ENCODE measurements around the gene SLC32A1. TPM values are rescaled to one million over a fixed set of nuclear protein-coding genes. Genes with fewer than 3 reads are reported as not detected.

The SLC32A1 gene
- total RNA-seq, 2 experiments from 2014 or later = not detected

DNA sequence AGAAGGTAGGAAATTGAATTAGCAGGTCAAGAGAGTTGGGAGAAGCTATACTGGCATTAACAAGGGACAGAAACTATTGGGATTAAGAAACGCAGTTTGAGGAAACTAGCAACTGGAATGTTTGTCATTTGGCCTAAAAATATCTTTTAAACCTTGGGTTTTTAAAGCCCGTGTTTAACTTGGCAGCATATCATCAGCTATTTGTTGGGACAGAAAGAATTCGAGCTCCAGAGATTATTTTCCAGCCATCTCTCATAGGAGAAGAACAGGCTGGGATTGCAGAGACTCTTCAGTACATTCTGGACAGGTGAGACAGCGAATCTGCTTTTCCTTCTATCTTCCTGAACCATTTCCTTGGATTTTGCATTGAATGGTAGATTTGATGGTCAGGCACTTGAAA is 41.8 kb downstream of the SLC32A1 start:
- CTCF ChIA-PET = interaction anchor here (1.7 to 3.4 kb wide), 3 partner anchors 14 to 24 kb away, joined by 6 to 20 read pairs (median 7); no protein-coding TSS in a partner anchor
- ATAC-seq (no peak), DNase-seq (no peak)
- peaks cover 18% of the 10 kb centered on the region for H3K36me3 Mint-ChIP-seq
- H3K27ac Mint-ChIP-seq = no peak overlapping the region
- H3K4me1 Mint-ChIP-seq = peaks cover 9% of the 10 kb centered on the region
- no peaks in the 10 kb centered on the region for H3K9me3 Mint-ChIP-seq (ENCODE audit: low read depth)
- H3K27me3 Mint-ChIP-seq = no peaks in the 10 kb centered on the region
- H3K4me3 Mint-ChIP-seq = no peak overlapping the region

DNA sequence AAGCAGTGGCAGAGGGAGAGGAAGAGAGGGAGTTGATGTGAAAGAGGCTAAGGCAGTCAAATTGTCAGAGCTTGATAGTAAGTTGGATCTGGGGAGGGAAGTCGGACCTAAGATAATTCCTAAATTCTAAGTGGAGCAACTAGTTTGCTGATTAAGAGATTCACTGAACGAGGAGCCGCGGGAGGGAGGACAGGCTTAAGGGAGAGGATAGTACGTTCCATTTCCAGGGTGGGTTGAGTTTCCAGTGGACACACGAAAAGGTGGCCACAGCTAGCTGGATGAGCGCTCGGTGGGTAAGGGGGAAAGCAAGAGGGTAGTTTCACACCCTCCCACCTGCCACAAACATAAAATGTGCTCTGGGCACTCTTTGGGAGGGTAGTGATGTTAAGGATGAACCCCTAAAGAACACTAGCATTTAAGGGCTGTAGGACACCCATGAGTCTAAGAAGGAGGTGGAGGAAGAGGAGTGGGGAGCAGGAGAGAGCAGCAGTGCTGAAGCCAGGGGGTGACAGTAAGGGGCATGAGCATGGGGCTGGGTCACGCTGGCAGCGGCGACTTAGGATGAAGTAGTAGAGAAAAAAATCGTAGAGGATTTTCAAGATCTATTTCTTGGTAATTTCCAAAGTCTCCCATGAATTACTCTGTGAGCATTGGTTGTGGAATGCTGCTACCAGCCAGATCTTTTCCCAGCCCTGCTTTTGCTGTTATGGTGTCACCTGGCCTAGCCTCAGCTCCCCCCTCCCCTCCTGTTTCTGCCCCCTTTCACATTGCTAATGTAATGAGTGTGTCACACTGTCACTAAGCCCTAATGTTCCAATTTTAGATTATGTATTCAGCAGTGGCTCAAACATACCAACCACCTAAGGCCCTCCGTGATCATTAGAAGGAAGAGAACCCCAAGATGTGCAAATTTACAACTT is 45.4 kb downstream of the SLC32A1 start:
- DNase-seq (no peak), ATAC-seq (no peak)
- Mint-ChIP-seq H3K27me3 (no peaks in the 10 kb centered on the region), H3K36me3 (peaks cover 30% of the 10 kb centered on the region), H3K9me3 (ENCODE audit: low read depth) (no peaks in the 10 kb centered on the region), H3K4me1 (peaks cover 2% of the 10 kb centered on the region), H3K27ac (no peak overlapping the region), H3K4me3 (no peak overlapping the region)
- CTCF ChIA-PET = interaction anchor here (0.9 to 1.4 kb wide), 3 partner anchors 18 to 72 kb away, joined by 3 read pairs; no protein-coding TSS in a partner anchor

DNA sequence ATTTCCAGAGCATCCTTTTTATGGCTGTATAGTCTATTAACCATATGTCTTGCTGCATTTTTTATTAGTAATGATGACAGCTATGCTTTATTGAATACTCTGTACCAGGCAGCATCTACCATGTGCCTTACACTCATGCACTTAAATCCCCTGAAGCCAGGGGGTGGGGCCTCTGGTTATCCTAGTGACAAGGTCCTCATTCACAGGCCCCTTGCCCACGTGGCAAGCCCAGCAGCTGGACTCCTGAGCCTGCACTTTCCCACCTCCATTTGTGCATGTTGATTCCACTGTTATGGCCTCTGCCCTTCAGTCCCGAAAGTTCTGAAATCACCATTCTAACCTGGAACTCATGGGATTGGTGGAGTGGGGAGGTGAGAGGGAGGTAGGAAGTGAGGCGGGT is 46.3 kb downstream of the SLC32A1 start:
- CTCF ChIA-PET = interaction anchor here (1.4 kb wide), 1 partner anchor 19 kb away, joined by 3 read pairs; no protein-coding TSS in a partner anchor

DNA sequence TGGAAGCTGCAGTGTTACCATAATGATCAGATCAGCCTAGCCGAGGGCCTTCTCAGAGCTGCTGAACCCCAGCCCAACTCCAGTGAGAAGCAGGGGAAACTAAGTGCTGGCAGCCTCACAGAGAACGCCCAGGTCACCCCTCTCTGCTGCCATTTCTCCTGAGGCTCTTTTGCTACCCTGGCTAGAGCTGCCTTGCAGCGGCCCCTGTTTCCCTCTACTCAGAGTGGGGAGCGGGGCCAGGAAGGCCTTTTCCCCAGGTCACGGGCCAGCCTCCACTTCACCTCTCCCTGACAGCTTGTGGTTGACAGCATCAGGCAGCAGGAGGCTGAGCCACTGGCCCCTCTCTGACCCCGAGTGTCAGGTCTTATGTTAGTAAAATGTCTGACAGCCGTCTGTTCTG is 46.7 kb downstream of the SLC32A1 start:
- Mint-ChIP-seq H3K4me1 (peaks cover under 1% of the 10 kb centered on the region), H3K27me3 (no peaks in the 10 kb centered on the region), H3K9me3 (ENCODE audit: low read depth) (no peaks in the 10 kb centered on the region), H3K27ac (no peak overlapping the region), H3K36me3 (peaks cover 28% of the 10 kb centered on the region), H3K4me3 (no peak overlapping the region)
- CTCF ChIA-PET = interaction anchor here (1.4 kb wide), 1 partner anchor 19 kb away, joined by 3 read pairs; no protein-coding TSS in a partner anchor
- no peak for ATAC-seq
- DNase-seq = no peak

More for the DNA sequence above, 46.3 kb downstream of the SLC32A1 start:
- no peaks in the 10 kb centered on the region for H3K9me3 Mint-ChIP-seq (ENCODE audit: low read depth)
- no peaks in the 10 kb centered on the region for H3K27me3 Mint-ChIP-seq
- no peak overlapping the region for H3K4me3 Mint-ChIP-seq
- peaks cover 30% of the 10 kb centered on the region for H3K36me3 Mint-ChIP-seq
- ATAC-seq = no peak
- H3K27ac Mint-ChIP-seq = no peak overlapping the region
- no peaks in the 10 kb centered on the region for H3K4me1 Mint-ChIP-seq
- DNase-seq = no peak

GRCh38 chr20:38771621-38772020 is 47.3 kb downstream of the SLC32A1 start:
- Mint-ChIP-seq H3K9me3 (ENCODE audit: low read depth) (no peaks in the 10 kb centered on the region), H3K4me1 (peaks cover 5% of the 10 kb centered on the region), H3K27ac (no peak overlapping the region), H3K4me3 (no peak overlapping the region), H3K27me3 (no peaks in the 10 kb centered on the region), H3K36me3 (peaks cover 27% of the 10 kb centered on the region)
- CTCF ChIA-PET = no interaction called here
- ATAC-seq (no peak), DNase-seq (no peak)

- Mint-ChIP-seq H3K36me3 (peaks cover 24% of the 10 kb centered on the region), H3K9me3 (ENCODE audit: low read depth) (no peaks in the 10 kb centered on the region), H3K4me3 (no peak overlapping the region), H3K27me3 (no peaks in the 10 kb centered on the region), H3K4me1 (peaks cover 7% of the 10 kb centered on the region), H3K27ac (no peak overlapping the region)
- ATAC-seq = no peak
- CTCF ChIA-PET = no interaction called here
- DNase-seq = no peak
Measured at GRCh38 chr20:38774167-38774566, 49.9 kb downstream of the SLC32A1 start.

- ATAC-seq (peak; percentile 51), DNase-seq (no peak)
- Mint-ChIP-seq H3K9me3 (ENCODE audit: low read depth) (no peaks in the 10 kb centered on the region), H3K27me3 (no peaks in the 10 kb centered on the region), H3K36me3 (peaks cover 24% of the 10 kb centered on the region), H3K4me1 (peaks cover 11% of the 10 kb centered on the region), H3K4me3 (peak overlapping the region; percentile 22), H3K27ac (peak overlapping the region; percentile 54)
- CTCF ChIA-PET = interaction anchor here (1.2 kb wide), 1 partner anchor 12 kb away, joined by 5 read pairs; no protein-coding TSS in a partner anchor
Measured at GRCh38 chr20:38776363-38776762, 52.1 kb downstream of the SLC32A1 start.

Other genes starting within 250 kb of the SLC32A1 start
- gene ADIG, start 143.3 kb upstream of the SLC32A1 start, total RNA-seq = not detected
- not detected for gene ARHGAP40, start 122.7 kb upstream of the SLC32A1 start, total RNA-seq
- 10 to 100 TPM in 1 of 2 experiments, 1 to 10 TPM in 1; 9.5 to 10.6 TPM for gene ACTR5, start 24.0 kb downstream of the SLC32A1 start, total RNA-seq
- gene PPP1R16B, start 81.2 kb downstream of the SLC32A1 start, total RNA-seq = 100 to 1,000 TPM in 1 of 2 experiments, 10 to 100 TPM in 1; 86.5 to 128 TPM
- 10 to 100 TPM; 23.1 to 28.4 TPM for gene FAM83D, start 201.9 kb downstream of the SLC32A1 start, total RNA-seq
- 10 to 100 TPM; 10.5 to 12.9 TPM for gene DHX35, start 237.9 kb downstream of the SLC32A1 start, total RNA-seq